Effector memory CD8-positive, alpha-beta T cell (primary cell): ENCODE results near the gene MLXIPL.
"Not testable (repeated sequence)": the region's sequence is repeated elsewhere in the genome, so short reads cannot be mapped to it uniquely, and the experiment has no call there.

ENCODE experiments used
- ATAC-seq: fragments of 150-1000 bp; cut with Tn5 transposase; replicated peaks from 2 replicates; pipeline ENCODE4 v1.10.0; 2021; ENCODE audit warnings: mild to moderate bottlenecking, moderate library complexity
- DNase-seq, 3 experiments: peaks; one replicate each; pipeline ENCODE4 v3.0.0; 2021
- H3K27ac Mint-ChIP-seq, 2 donors: one replicate each; pipeline ENCODE4 v1.8.0; 2022; ENCODE audit warnings: mild to moderate bottlenecking in 2 of 2, mixed read lengths in 2 of 2, moderate library complexity in 2 of 2
- H3K27me3 Mint-ChIP-seq, 2 donors: one replicate each; pipeline ENCODE4 v1.8.0; 2022; ENCODE audit warnings: mixed read lengths in 2 of 2
- H3K36me3 Mint-ChIP-seq: one replicate; pipeline ENCODE4 v1.8.0; 2022; ENCODE audit warnings: mild to moderate bottlenecking, moderate library complexity, mixed read lengths; ENCODE audit not compliant: insufficient read depth
- H3K4me1 Mint-ChIP-seq, 2 donors: one replicate each; pipeline ENCODE4 v1.8.0; 2022; ENCODE audit warnings: low read depth in 2 of 2, mixed read lengths in 2 of 2
- H3K4me3 Mint-ChIP-seq, 2 donors: one replicate each; pipeline ENCODE4 v1.8.0; 2022; ENCODE audit warnings: mild to moderate bottlenecking in 2 of 2, mixed read lengths in 2 of 2, moderate library complexity in 2 of 2
- H3K9me3 Mint-ChIP-seq, 2 donors: one replicate each; pipeline ENCODE4 v1.8.0; 2022; ENCODE audit warnings: mixed read lengths in 2 of 2

The MLXIPL gene

GRCh38 chr7:73635428-73636200, 11.3 kb upstream of the MLXIPL start:
- Mint-ChIP-seq H3K36me3 (no peaks in the 10 kb centered on the region), H3K9me3 (no peaks in the 10 kb centered on the region), H3K27ac (no peak overlapping the region), H3K27me3 (peaks cover 59 to 65% of the 10 kb centered on the region in 2 donors), H3K4me3 (no peak overlapping the region), H3K4me1 (no peaks in the 10 kb centered on the region)
- ATAC-seq (no peak), DNase-seq (no peak)

- DNase-seq (no peak), ATAC-seq (no peak)
- H3K4me3 Mint-ChIP-seq, result no peak overlapping the region
- no peaks in the 10 kb centered on the region for H3K36me3 Mint-ChIP-seq
- no peak overlapping the region for H3K27ac Mint-ChIP-seq
- H3K9me3 Mint-ChIP-seq, result no peaks in the 10 kb centered on the region
- peaks cover 68 to 69% of the 10 kb centered on the region in 2 donors for H3K27me3 Mint-ChIP-seq
- no peaks in the 10 kb centered on the region for H3K4me1 Mint-ChIP-seq
Observed at GRCh38 chr7:73633844-73634243, 9.5 kb upstream of the MLXIPL start.

DNA sequence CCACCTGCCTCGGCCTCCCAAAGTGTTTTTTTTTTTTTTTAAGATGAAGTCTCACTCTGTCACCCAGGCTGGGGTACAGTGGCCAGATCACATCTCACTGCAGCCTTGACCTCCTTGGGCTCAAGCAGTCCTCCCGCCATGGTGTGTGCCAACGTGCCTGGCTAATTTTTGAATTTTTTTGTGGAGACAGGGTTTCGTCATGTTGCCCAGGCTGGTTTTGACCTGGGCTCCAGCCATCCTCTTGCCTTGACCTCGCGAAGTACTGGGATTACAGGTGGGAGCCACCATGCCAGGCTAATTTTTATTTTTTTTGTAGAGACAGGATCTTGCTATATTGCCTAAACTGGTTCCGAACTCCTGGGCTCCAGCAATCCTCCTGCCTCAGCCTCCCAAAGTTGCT, 9.0 kb upstream of the MLXIPL start:
- Mint-ChIP-seq H3K27me3 (peaks cover 68 to 74% of the 10 kb centered on the region in 2 donors), H3K9me3 (no peaks in the 10 kb centered on the region), H3K4me3 (no peak overlapping the region), H3K36me3 (no peaks in the 10 kb centered on the region), H3K4me1 (no peaks in the 10 kb centered on the region), H3K27ac (no peak overlapping the region)
- ATAC-seq (no peak), DNase-seq (no peak)

- DNase-seq (no peak), ATAC-seq (no peak)
- Mint-ChIP-seq H3K27ac (no peak overlapping the region), H3K36me3 (no peaks in the 10 kb centered on the region), H3K27me3 (peaks cover 69 to 71% of the 10 kb centered on the region in 2 donors), H3K4me3 (no peak overlapping the region), H3K4me1 (no peaks in the 10 kb centered on the region), H3K9me3 (no peaks in the 10 kb centered on the region)
Observed at GRCh38 chr7:73631558-73631957, 7.2 kb upstream of the MLXIPL start.

- ATAC-seq, result no peak
- H3K27ac Mint-ChIP-seq, result no peak overlapping the region
Observed at GRCh38 chr7:73628504-73628903, 4.2 kb upstream of the MLXIPL start.

GRCh38 chr7:73626814-73627213, 2.5 kb upstream of the MLXIPL start:
- ATAC-seq (no peak), DNase-seq (no peak)
- Mint-ChIP-seq H3K9me3 (no peaks in the 10 kb centered on the region), H3K27me3 (peaks cover 60 to 78% of the 10 kb centered on the region in 2 donors), H3K4me3 (no peak overlapping the region), H3K27ac (no peak overlapping the region), H3K4me1 (peaks cover 6 to 8% of the 10 kb centered on the region in 2 donors), H3K36me3 (no peaks in the 10 kb centered on the region)

More at GRCh38 chr7:73628504-73628903, 4.2 kb upstream of the MLXIPL start:
- Mint-ChIP-seq H3K9me3 (no peaks in the 10 kb centered on the region), H3K27me3 (peaks cover 58 to 78% of the 10 kb centered on the region in 2 donors), H3K36me3 (no peaks in the 10 kb centered on the region), H3K4me3 (no peak overlapping the region), H3K4me1 (peaks cover 4% of the 10 kb centered on the region in 2 donors)
- DNase-seq, result no peak

- Mint-ChIP-seq H3K9me3 (no peaks in the 10 kb centered on the region), H3K27ac (no peak overlapping the region), H3K4me1 (peaks cover 6 to 8% of the 10 kb centered on the region in 2 donors), H3K4me3 (no peak overlapping the region), H3K27me3 (peaks cover 59 to 92% of the 10 kb centered on the region in 2 donors), H3K36me3 (no peaks in the 10 kb centered on the region)
- ATAC-seq (no peak), DNase-seq (no peak)
Observed at GRCh38 chr7:73625276-73625675, 954 bp upstream of the MLXIPL start.

DNA sequence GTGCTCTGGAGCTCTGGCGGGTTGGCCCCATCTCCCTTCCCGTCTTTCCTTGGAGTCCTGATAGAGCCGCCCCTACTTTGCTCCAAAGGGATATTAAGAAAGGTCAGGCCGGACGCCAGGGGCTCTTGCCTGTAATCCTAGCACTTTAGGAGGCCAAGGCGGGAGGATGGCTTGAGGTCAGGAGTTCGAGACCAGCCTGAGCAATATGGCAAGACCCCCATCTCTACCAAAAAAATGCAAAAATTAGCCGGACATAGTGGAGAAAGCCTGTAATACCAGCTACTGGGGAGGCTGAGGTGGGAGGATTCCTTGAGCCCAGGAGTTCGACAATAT, 313 bp upstream of the MLXIPL start:
- no peak for ATAC-seq
- Mint-ChIP-seq H3K27ac (no peak overlapping the region), H3K36me3 (peaks cover 2% of the 10 kb centered on the region), H3K4me3 (peak overlapping the region; percentile 22 to 54), H3K27me3 (peaks cover 61 to 99% of the 10 kb centered on the region in 2 donors), H3K9me3 (no peaks in the 10 kb centered on the region), H3K4me1 (peaks cover 6 to 8% of the 10 kb centered on the region in 2 donors)
- DNase-seq, result no peak

- no peak for DNase-seq
- Mint-ChIP-seq H3K4me3 (peak overlapping the region; percentile 62 to 63), H3K27me3 (peaks cover 49 to 97% of the 10 kb centered on the region in 2 donors), H3K27ac (no peak overlapping the region), H3K36me3 (peaks cover 4% of the 10 kb centered on the region), H3K4me1 (peaks cover 6 to 8% of the 10 kb centered on the region in 2 donors), H3K9me3 (no peaks in the 10 kb centered on the region)
- no peak for ATAC-seq
Observed at GRCh38 chr7:73622909-73623797, 1.2 kb downstream of the MLXIPL start.

GRCh38 chr7:73622527-73622908, 1.8 kb downstream of the MLXIPL start:
- DNase-seq, result no peak
- H3K9me3 Mint-ChIP-seq, result no peaks in the 10 kb centered on the region
- H3K4me1 Mint-ChIP-seq, result peaks cover 6 to 8% of the 10 kb centered on the region in 2 donors
- H3K4me3 Mint-ChIP-seq, result no peak overlapping the region
- no peak for ATAC-seq
- H3K36me3 Mint-ChIP-seq, result peaks cover 4% of the 10 kb centered on the region
- H3K27ac Mint-ChIP-seq, result no peak overlapping the region
- peaks cover 42 to 94% of the 10 kb centered on the region in 2 donors for H3K27me3 Mint-ChIP-seq

DNA sequence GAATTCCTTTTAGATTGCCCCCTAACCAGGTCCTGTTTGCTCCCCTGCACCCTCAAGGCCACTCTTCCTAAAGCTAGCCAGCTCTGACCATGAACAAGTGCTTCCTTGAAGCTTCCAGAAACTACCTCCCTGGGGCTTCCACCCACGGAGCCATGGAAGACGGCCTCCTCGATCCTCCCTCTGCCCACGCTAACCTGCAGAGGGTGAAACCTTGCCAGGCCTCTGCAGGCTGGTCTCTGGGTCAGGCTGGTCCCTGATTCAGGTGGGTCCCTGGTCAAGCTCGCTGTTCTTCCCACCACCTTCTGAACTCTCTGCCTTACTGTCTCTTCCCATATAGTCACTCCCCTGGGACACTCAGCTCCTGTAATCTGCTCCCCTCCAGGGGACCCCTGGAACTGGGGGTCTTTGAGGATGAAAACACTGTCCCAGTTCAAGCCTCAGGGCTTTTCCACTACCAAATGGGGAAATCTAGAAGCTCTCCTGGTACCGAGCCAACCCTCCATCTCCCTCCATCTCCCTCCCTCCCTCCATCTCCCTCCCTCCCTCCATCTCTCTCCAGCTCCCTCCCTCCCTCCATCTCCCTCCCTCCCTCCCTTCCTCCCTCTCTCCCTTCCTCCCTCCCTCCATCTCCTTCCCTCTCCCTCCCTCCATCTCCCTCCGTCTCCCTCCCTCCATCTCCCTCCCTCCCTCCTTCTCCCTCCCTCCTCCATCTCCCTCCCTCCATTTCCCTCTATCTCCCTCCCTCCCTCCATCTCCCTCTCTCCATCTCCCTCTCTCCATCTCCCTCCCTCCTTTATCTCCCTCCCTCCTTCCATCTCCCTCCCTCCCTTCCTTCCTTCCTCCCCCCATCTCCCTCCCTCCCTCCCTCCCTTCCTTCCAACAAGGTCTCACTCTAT, 2.9 kb downstream of the MLXIPL start:
- ATAC-seq (no peak), DNase-seq (no peak)
- Mint-ChIP-seq H3K36me3 (peaks cover 4% of the 10 kb centered on the region), H3K27me3 (peaks cover 39 to 83% of the 10 kb centered on the region in 2 donors), H3K4me1 (peaks cover 6 to 8% of the 10 kb centered on the region in 2 donors), H3K9me3 (no peaks in the 10 kb centered on the region), H3K27ac (no peak overlapping the region), H3K4me3 (no peak overlapping the region)

DNA sequence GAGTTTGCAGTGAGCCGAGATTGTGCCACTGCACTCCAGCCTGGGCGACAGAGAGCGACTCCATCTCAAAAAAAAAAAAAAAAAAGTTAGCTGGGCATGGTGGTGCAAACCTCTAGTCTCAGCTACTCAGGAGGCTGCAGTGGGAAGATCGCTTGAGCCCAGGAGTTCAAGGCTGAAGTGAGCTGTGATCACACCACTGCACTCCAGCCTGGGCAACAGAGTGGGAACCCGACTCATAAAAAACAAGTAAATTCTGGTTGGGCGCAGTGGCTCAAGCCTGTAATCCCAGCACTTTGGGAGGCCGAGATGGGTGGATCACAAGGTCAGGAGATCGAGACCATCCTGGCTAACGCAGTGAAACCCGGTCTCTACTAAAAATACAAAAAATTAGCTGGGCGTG, 4.9 kb downstream of the MLXIPL start:
- H3K4me1 Mint-ChIP-seq, H3K4me3 Mint-ChIP-seq, ATAC-seq, DNase-seq, H3K36me3 Mint-ChIP-seq, H3K27ac Mint-ChIP-seq, H3K9me3 Mint-ChIP-seq: not testable (repeated sequence)
- H3K27me3 Mint-ChIP-seq, result peaks cover 35 to 77% of the 10 kb centered on the region in 2 donors

GRCh38 chr7:73618538-73618937, 5.8 kb downstream of the MLXIPL start:
- H3K27ac Mint-ChIP-seq, result no peak overlapping the region
- no peak for DNase-seq
- H3K27me3 Mint-ChIP-seq, result peaks cover 39 to 77% of the 10 kb centered on the region in 2 donors
- no peak for ATAC-seq
- H3K36me3 Mint-ChIP-seq, result peaks cover 4% of the 10 kb centered on the region
- no peaks in the 10 kb centered on the region for H3K9me3 Mint-ChIP-seq
- H3K4me3 Mint-ChIP-seq, result no peak overlapping the region
- peaks cover 2 to 4% of the 10 kb centered on the region in 2 donors for H3K4me1 Mint-ChIP-seq
